NCI-H446 (cell line): ENCODE results near the gene LBH.

Experiments used
- DNase-seq, 2 experiments: peaks; one replicate each; lab custom pipeline; 2025; lab: John Stamatoyannopoulos, UW

Gene LBH

DNA sequence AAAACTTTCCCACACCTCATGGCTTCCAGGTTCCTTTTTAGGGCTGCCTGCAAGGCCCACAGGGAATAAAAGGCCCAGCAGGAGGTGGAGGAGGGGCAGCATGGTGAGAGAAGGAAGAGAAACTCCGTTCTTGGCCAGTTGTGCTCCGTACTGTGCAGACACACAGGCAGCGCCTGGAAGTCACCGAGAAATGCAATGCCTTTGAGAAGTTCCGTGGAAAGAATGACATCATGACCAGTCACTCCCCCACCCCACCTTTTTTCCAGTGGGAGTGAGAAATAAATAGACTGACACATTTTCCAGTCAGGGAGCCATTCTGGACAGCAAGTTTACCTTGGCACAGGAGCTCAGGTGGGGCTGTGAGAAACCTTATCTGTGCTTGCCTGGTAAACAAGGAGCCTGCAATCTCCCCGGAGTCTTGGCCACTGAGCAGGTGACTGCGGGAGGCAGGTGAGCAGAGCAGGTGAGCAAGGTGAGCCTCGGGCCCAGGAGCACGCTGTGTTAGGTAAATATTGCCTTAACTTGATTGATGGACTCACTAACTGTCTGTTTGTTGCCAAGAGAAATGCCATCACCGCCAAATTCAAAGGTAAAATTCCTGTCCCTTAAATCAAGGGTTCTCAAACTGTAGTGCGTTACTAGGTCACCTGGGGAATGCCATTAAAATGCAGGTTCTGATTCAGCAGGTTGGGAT lies 13.5 kb upstream of the LBH start:
- DNase-seq: no peak

DNA sequence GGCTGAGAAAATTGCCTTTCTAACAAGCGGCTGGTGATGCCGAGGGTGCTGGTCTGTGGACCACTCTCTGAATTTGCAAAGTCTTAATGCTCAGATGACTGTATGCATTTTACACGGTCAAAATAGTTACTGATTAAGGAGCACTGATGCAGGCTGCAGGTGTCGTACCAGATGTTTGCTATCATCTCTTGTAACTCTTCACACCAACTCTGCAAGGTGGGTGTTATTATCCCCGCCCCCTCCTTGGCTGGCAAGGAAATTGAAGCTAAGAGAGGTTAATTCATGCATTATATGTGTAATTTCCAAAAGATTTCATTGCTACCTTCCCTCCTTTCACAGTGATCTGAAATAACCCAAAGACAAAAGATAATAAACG lies 13.0 kb upstream of the LBH start:
- no peak for DNase-seq

DNA sequence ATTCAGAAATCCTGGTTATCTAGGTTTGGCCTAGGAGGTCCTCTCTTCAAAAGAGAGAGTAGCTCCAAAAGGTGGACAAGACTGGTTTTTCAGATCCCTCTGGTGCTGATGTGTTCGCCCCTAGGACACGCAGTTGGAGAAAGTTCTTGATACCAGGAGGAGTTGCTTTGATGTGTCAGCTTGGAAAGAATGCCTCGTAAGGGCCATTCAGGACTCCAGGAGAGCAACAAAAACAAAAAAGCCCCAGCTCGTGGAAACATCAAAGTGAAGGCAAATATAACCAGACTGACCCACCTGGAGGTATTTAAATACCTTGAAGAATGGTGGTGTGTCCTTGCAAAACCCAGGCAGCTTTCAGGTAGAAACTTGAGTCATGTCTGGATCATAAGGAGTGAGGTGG lies 12.5 kb upstream of the LBH start:
- DNase-seq: no peak

DNA sequence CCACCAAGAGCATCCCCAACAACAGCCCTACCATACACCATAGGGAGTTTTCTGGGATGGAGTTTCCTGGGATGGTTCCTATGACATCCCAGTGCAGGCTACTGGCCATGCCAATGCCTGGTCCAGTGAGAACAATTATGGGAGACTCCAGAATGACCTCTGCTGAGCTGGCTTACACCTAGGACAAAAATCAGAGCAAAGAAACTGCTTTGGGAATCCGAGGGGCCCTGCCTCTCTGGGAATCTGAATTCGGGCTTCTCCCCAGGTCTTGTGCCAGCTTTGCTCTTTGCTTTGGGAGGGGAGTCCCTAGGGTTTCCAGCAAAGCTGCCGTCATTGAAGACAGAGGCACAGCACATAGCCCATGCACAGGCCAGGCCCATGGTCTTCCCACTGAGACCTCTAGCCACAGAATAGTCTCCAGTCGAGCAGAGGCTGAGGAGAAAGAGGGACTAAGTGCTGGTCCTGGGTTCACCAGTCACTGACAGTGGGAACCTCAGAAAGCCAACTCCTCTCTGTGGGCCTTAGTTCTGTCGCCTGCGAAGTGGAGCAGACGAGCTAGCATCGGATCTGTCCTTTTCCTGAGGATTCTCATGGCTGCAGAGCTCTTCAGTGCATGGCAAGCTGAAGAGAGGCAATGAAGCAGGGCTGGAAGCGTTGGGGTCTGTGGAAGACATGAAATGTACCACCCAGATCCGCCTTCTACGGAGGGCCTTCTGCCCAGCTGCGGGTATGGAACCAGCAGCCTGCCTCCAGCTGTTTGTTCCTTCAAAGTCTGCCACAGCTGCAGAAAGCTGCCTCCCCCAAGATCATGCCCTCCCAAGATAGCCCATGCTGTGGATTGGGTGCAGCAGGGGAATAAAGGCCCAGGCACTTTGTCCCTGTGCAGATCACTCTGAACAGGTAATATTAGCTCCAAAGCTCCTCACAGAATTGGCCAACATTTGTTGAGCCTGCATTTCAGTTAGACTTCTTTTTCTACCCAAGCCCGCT lies 11.2 kb upstream of the LBH start:
- no peak for DNase-seq

DNA sequence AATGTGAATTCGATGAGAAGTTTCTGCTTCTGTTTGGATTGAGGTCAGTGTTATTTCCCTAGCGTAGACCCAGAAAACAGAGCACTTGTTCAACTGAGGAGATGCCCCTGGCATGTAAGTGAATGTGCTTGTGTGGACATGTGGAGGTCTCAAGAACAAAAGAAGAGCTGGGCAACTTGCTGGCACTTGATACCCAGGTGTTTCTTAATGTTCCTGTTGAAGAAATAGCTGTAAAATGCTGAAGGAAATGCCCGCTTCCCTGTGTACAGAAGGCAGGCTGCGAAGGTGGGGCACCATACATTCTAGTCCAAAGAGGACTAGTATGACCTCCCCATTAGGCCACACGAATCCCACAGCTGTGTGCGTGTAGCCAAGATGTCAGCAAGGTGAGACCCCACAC lies 9.8 kb upstream of the LBH start:
- no peak for DNase-seq

DNA sequence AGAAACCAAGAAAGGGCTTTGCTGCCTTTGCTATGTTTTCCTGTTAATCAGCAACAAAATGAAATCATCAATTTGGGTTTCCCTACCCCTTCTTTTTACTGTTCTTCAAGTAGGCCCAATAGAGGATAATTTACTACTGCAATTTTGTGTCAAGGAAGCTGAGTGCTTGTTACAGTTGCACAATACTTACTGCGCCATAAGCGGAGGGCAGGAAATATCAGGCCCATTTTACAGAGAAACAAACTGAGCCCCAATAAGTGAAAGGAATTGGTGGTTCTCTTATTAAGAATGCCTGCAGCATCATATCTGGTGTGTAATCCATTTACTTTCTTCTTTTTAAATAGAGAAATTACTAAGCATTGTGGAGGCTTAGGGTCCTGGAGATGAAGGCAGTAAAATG lies 9.3 kb upstream of the LBH start:
- no peak for DNase-seq

DNA sequence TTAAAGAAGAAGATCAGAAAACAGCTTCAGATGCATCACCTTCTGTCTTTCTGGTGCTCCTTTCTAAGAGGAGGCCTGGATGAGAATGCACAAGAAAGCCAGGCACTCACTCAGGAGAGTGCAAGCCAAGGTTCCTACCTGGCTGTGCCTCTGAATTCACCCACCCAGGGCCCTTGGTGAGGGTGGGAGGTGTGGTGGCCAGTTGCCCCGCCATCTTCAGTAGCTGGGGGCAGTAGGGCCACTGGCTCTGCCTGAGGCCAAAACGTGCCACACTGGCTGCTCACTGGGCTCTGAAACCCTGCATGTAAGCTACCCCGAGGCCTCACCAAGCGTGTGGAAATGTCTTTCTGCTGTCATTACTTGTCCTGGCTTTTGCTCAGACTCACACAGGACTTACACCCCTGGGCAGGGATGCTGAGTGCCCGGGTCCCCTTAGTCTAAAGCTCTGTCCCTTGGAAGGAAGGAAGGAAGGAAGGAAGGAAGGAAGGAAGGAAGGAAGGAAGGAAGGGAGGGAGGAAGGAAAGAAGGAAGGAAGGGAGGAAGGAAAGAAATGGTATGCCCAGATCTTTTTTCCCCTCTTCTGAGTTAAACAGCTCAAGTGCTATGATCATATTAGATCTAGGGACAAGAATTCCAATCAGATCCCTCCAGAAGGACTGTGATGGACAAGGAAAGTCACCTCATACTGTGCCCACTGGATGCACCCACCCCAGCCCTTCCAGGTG lies 8.5 kb upstream of the LBH start:
- DNase-seq: no peak

- no peak for DNase-seq
Observed at GRCh38 chr2:30223413-30223874, 7.9 kb upstream of the LBH start.

GRCh38 chr2:30224151-30224550 lies 7.2 kb upstream of the LBH start:
- no peak for DNase-seq

GRCh38 chr2:30225131-30225762 lies 6.1 kb upstream of the LBH start:
- DNase-seq: no peak

DNA sequence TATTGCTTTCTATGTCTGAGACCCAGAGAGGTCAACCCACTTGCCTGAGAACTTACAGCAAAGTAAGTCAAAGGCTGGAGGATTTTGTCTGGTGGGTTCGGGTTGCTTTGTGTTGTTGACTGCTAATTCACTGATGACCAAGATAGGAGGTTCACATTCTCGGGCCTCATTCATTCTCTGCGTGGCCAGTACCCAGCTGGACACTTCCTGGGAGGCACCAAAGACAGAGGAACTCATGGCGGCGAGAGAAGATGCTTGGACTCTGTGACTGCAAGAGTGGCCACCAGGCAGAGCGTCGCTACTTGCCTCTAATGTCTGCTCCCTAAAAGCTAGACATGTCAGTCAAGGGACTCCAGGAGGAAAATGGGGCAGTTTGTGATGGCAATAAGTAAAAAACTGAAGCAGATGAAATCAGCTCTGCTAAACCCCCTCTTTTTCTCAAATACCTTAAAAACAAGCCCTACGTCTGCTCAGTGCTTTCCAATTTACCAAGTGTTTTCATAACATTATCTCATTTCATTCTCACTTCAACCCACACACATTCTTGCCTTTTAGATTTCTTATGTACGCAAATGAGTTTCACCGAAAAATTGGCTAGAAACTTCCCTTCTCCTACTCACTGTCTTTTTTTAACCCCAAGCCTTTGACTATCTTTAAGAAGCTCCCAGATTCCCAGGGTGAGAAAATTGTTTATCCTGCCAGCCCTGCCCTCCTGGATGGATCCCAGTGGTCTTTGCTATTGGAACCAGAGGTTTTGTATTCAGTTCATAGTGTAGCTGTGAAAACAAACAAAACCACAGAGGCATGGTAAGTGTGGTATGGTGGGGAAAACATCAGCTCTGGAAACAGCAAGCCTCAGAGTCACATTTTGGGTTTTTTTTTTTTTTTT lies 4.9 kb upstream of the LBH start:
- no peak for DNase-seq

GRCh38 chr2:30229596-30229995 lies 1.7 kb upstream of the LBH start:
- DNase-seq: no peak

- no peak for DNase-seq
Observed at GRCh38 chr2:30230497-30231211, 680 bp upstream of the LBH start.

GRCh38 chr2:30231996-30232800 lies 864 bp downstream of the LBH start:
- DNase-seq: peak; percentile 18 to 37

DNA sequence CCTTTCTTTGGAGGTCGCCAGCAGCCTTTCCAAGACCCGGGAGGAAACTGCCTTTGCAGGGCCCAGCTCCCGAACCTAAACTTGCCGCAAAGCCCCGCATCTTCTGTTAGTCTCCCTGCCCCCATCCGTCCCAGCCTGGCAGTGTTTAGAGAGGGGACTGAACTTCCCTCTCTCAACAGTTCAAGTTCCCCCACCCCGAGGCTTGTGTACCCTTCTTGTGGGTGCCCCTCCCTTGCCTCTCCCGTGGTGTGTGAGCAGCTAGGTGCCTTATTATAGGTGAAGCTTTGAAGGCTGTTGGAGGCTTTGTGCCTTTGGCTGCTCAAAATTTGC lies 1.4 kb downstream of the LBH start:
- no peak for DNase-seq

- no peak for DNase-seq
Observed at GRCh38 chr2:30233271-30234009, 2.1 kb downstream of the LBH start.

GRCh38 chr2:30234180-30234971 lies 3.0 kb downstream of the LBH start:
- peak in 1 of 2 experiments; percentile 4 for DNase-seq

DNA sequence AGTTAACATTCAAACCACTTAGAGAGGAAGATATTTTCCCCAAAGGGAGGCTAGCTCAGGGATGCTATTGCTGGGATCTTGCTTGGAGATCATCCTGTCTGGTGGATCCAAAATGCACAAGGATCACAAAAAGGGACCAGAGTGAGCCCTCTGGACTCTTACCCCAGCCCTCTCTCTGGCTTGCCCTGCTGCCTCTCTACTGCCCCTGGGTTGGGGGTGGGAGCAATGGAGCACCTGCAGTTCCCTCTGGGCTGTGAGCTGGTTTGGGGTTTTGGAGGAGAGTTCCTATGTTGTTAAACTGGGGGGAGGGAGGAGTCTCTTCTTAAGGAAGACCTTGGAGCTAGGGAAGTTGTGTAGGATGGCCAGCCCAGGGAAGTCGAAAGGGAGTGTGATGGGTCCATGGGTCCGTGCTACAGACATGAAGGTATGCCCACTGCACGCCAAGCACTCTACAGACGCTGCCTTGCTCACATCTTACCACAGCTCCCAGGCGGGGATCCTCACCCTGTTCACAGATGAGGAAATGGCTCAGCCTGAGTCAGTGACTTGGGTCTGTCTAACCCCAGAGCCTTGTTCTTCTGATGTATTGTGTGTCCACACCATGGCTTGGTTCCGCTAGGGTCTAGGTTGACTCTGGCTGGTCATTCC lies 3.8 kb downstream of the LBH start:
- DNase-seq: no peak
